PC-3 (cell line): ENCODE measurements around the gene PTPN1.

Experiments
- CTCF ChIP-seq: fragments of 300-600 bp; sonication (generic); conservative IDR thresholded peaks from 2 replicates; pipeline ENCODE4 v1.5.1; 2017; ENCODE audit warnings: antibody characterized with exemption, low read depth, mild to moderate bottlenecking, low read length
- EZH2 ChIP-seq: fragments of 300-600 bp; sonication (generic); IDR thresholded peaks from one replicate; pipeline ENCODE4 v1.6.1; 2017; ENCODE audit warnings: antibody characterized with exemption, mild to moderate bottlenecking, low read length; ENCODE audit not compliant: unreplicated experiment

GRCh38 chr20:50471231-50471630, 39.0 kb upstream of the PTPN1 start:
- no peak for TF ChIP-seq CTCF
- TF ChIP-seq EZH2 = no peak
